ENCODE results near the gene IRF1.

DNA sequence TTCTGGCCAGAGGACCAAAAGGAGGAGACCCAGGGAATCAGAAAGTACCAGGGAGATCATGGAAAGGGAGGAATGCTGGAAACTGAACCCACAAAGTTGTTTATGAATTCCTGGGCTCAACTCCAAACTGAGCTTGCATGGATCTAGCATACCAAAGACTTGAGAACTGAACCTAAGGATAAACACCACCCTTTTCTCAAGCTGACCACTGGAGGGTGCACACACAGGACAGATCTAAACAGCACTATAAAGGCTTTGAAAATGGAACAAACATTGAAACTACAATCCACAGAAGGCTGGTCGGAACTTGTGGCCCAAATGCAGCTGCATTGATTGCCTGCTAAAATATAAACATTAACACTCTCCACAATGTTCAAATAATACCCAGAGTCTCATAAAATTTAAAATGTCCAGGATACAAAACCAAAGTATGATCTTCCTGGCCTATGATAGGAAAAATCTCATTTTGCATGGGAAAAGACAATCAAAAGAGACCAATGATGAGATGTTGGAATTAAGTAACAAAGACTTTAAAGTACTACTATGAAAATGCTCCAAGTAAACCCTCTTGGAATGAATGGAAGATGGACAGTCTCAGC lies 15.6 kb upstream of the IRF1 start:
- no peak for TF ChIP-seq GATA3 (IDR thresholded peaks at IDR 0.05; ENCODE audit: low read depth, low read length)
- TF ChIP-seq GATA2 (IDR thresholded peaks at IDR 0.05; ENCODE audit: low read depth, low read length) = no peak

Data from SH-SY5Y (cell line).